ENCODE measurements around the gene CDK5RAP2.

DNA sequence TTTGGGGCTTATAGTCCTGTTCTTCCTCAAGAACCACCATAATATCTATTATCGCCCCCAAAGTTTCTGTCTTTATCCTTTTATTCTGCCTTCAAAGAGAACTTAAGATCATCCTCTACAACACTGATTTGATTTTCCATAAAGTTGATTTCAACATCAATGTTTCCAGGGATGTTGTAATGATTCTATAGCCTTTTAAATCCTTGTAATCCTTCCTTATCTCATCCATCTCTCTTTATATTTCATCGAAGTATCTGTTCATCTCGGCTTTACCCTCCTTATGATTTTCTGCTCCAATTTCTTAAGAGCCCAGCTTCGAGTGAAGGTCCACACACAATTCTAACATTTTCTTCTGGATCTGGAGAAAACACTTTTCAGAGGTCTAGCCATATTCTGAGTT is 218.4 kb downstream of the CDK5RAP2 start:
- TF ChIP-seq POLR2AphosphoS5 (IDR thresholded peaks at IDR 0.05; ENCODE audit: low read depth, low read length) (no peak), SIN3A (IDR thresholded peaks at IDR 0.05; ENCODE audit: borderline replicate concordance, insufficient read depth, low read length) (no peak)
- TF ChIP-seq, protein P1, sequence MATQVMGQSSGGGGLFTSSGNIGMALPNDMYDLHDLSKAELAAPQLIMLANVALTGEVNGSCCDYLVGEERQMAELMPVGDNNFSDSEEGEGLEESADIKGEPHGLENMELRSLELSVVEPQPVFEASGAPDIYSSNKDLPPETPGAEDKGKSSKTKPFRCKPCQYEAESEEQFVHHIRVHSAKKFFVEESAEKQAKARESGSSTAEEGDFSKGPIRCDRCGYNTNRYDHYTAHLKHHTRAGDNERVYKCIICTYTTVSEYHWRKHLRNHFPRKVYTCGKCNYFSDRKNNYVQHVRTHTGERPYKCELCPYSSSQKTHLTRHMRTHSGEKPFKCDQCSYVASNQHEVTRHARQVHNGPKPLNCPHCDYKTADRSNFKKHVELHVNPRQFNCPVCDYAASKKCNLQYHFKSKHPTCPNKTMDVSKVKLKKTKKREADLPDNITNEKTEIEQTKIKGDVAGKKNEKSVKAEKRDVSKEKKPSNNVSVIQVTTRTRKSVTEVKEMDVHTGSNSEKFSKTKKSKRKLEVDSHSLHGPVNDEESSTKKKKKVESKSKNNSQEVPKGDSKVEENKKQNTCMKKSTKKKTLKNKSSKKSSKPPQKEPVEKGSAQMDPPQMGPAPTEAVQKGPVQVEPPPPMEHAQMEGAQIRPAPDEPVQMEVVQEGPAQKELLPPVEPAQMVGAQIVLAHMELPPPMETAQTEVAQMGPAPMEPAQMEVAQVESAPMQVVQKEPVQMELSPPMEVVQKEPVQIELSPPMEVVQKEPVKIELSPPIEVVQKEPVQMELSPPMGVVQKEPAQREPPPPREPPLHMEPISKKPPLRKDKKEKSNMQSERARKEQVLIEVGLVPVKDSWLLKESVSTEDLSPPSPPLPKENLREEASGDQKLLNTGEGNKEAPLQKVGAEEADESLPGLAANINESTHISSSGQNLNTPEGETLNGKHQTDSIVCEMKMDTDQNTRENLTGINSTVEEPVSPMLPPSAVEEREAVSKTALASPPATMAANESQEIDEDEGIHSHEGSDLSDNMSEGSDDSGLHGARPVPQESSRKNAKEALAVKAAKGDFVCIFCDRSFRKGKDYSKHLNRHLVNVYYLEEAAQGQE (IDR thresholded peaks at IDR 0.05; ENCODE audit: insufficient read depth in 1 of 2, low read depth in 2 of 2, low read length in 2 of 2) = no peak

Data from PFSK-1 (cell line).